HL-60 (cell line): ENCODE results near the gene SPAG9.

Experiments
- DNase-seq, 2 experiments: peaks; one replicate each; pipeline ENCODE4 v3.0.0-alpha.2; 2010 to 2020; ENCODE audit warnings: low read depth in 1 of 2, low spot score in 1 of 2
- H3K27ac ChIP-seq: fragments of 250-450 bp; sonication (Bioruptor Pico); replicated peaks from 2 replicates; pipeline ENCODE4 v1.5.1; 2020; ENCODE audit warnings: mild to moderate bottlenecking, moderate library complexity
- H3K27me3 ChIP-seq: fragments of 250-450 bp; sonication (Bioruptor Pico); 2 replicates; pipeline ENCODE4 v1.5.1; 2021; ENCODE audit warnings: mild to moderate bottlenecking, moderate library complexity; ENCODE audit not compliant: insufficient read depth, poor library complexity, severe bottlenecking
- H3K4me3 ChIP-seq: replicated peaks from 2 replicates; pipeline ENCODE4 v1.5.1; 2011; ENCODE audit warnings: mild to moderate bottlenecking, control low read depth, low read length; ENCODE audit not compliant: insufficient read depth
- GABPA ChIP-seq: IDR thresholded peaks from 2 replicates; pipeline ENCODE4 v1.6.1; 2012; ENCODE audit warnings: low read depth
- POLR2AphosphoS5 ChIP-seq: IDR thresholded peaks from 2 replicates; pipeline ENCODE4 v1.6.1; 2012; ENCODE audit warnings: low read depth
- SPI1 ChIP-seq: IDR thresholded peaks from 2 replicates; pipeline ENCODE4 v1.6.1; 2012; ENCODE audit warnings: low read depth, mild to moderate bottlenecking, borderline replicate concordance
- TF ChIP-seq, protein P1 (sequence below): IDR thresholded peaks from one replicate; pipeline ENCODE4 v1.5.1; 2011; ENCODE audit warnings: low read length, control low read depth, inconsistent platforms; ENCODE audit not compliant: insufficient read depth
- TF ChIP-seq, protein P2 (sequence below): IDR thresholded peaks from 2 replicates; pipeline ENCODE4 v1.6.1; 2012; ENCODE audit warnings: low read depth; ENCODE audit not compliant: insufficient replicate concordance

Gene SPAG9

DNA sequence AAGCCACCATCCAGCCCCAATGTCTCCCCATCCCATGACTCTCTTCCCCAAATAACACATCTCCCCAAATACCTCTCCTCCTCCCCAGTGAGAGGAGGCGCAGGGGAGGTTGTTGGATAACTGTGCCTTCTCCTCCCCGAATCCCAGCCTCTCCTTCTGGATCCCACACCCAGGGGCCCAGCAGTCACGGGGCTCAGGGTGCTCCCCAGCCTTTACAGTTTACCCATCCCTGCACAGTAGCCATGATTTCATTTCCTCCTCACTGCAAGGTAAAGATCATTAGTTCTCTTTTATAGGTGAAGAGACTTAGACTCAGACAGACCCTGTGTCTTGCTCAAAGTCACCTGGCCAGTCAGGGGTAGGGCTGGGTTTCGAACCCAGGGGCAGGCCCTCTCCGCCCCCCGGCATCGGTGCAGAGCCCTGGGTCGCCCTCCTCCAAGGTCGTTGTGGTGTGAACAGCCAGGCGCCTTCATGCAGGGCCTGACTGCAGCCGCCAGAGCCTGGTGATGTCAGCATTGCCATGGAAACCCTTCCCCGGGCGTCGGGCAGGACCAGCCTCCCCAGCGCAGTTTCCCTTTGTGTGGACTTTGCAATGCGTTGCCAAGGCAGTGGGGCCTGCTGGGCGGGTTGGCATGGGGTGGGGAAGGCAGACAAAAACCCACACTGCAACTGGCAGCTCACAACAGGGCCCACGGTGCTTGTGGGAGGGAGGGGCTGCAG lies 201.2 kb downstream of the SPAG9 start:
- TF ChIP-seq POLR2AphosphoS5, result no peak
- TF ChIP-seq, protein P1, sequence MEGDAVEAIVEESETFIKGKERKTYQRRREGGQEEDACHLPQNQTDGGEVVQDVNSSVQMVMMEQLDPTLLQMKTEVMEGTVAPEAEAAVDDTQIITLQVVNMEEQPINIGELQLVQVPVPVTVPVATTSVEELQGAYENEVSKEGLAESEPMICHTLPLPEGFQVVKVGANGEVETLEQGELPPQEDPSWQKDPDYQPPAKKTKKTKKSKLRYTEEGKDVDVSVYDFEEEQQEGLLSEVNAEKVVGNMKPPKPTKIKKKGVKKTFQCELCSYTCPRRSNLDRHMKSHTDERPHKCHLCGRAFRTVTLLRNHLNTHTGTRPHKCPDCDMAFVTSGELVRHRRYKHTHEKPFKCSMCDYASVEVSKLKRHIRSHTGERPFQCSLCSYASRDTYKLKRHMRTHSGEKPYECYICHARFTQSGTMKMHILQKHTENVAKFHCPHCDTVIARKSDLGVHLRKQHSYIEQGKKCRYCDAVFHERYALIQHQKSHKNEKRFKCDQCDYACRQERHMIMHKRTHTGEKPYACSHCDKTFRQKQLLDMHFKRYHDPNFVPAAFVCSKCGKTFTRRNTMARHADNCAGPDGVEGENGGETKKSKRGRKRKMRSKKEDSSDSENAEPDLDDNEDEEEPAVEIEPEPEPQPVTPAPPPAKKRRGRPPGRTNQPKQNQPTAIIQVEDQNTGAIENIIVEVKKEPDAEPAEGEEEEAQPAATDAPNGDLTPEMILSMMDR, result no peak
- no peak for TF ChIP-seq GABPA
- no peak for TF ChIP-seq SPI1
- TF ChIP-seq, protein P2, sequence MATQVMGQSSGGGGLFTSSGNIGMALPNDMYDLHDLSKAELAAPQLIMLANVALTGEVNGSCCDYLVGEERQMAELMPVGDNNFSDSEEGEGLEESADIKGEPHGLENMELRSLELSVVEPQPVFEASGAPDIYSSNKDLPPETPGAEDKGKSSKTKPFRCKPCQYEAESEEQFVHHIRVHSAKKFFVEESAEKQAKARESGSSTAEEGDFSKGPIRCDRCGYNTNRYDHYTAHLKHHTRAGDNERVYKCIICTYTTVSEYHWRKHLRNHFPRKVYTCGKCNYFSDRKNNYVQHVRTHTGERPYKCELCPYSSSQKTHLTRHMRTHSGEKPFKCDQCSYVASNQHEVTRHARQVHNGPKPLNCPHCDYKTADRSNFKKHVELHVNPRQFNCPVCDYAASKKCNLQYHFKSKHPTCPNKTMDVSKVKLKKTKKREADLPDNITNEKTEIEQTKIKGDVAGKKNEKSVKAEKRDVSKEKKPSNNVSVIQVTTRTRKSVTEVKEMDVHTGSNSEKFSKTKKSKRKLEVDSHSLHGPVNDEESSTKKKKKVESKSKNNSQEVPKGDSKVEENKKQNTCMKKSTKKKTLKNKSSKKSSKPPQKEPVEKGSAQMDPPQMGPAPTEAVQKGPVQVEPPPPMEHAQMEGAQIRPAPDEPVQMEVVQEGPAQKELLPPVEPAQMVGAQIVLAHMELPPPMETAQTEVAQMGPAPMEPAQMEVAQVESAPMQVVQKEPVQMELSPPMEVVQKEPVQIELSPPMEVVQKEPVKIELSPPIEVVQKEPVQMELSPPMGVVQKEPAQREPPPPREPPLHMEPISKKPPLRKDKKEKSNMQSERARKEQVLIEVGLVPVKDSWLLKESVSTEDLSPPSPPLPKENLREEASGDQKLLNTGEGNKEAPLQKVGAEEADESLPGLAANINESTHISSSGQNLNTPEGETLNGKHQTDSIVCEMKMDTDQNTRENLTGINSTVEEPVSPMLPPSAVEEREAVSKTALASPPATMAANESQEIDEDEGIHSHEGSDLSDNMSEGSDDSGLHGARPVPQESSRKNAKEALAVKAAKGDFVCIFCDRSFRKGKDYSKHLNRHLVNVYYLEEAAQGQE, result no peak
- H3K27me3 ChIP-seq, result no peaks in the 10 kb centered on the region
- H3K27ac ChIP-seq, result peak overlapping the region; percentile 55
- H3K4me3 ChIP-seq, result no peak overlapping the region
- DNase-seq, result peak in 1 of 2 experiments; percentile 74

DNA sequence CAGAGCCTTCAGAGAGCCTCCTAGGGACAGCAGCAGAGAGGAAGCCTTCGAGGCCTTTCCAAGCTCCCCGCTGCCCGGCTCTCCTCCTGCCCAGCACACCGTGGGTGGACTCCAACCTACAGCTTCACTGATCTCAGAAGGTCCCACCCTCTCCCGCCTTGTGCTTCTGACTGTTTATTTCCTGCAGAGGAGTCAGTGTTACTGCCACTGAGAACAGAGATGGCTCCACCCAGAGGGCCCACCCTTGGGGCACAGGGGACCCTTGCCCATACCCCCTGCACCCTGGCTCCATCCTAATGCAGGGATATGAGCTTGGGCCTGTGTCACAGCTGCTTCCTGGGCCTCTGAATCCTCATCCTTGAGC lies 201.8 kb downstream of the SPAG9 start:
- no peaks in the 10 kb centered on the region for H3K27me3 ChIP-seq
- H3K4me3 ChIP-seq, result no peak overlapping the region
- H3K27ac ChIP-seq, result peak overlapping the region; percentile 55
- no peak for TF ChIP-seq SPI1
- TF ChIP-seq, protein P2, result no peak
- no peak for DNase-seq

DNA sequence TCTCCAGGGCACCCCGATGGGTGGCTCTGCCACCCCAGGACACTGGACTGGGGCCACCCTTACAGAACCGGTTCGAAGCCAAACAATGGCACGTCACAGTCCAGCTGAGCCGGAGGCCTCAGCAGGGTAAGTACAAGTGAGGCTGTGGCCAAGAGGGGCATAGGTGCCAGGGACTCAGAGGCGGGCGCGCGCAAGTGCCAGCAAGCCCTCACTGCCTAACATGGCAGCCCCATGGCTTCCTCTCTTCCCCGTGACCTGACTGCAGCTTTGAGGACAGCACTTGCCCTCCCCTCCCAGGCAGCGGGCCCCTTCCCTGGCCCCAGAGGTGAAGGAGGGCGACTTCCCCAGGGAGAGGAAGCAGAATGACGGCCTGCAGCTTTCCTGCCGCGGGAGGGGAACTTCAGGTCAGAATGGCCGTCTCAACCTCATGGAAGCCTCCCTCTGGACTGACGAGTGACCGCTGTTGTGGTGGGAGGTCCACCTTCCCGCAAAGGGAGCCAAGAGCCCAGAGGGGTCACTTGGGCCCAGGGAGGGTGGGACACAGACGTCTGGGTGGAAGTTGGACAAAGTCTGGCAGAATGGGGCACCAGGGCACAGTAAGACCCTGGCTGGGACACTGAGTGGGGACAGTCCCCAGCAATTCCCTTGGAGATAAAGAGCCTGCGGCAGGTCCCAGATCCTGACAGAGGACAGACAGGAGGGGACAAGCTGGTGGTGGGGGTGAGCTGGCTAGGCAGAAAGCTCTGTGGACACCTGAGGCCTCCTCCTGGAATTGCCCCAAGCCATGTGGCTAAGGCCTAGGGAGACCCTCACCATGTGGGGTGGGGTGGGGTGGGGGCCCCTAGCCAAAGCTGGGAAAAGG lies 202.4 kb downstream of the SPAG9 start:
- Histone ChIP-seq H3K27ac (peak overlapping the region; percentile 55), H3K4me3 (no peak overlapping the region), H3K27me3 (no peaks in the 10 kb centered on the region)
- peak; percentile 50; the same call in 1 of the 2 replicates for TF ChIP-seq SPI1
- TF ChIP-seq, protein P1, result no peak
- DNase-seq, result peak; percentile 55

DNA sequence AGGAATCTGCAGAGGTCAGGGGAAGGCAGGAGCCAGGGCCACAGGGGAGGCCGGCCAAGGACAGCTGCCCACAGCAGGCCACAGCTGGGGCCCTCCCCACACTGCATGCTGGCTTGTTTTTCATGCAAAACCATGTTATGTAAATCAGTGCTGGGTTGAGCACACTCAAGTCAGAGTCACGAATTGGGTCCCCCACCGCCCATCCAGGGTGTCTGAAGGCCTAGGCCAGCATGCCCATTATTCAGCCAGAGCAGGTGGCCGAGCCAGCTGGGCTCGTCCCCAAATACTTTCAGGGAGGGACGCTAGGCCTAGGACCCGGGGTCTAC lies 203.3 kb downstream of the SPAG9 start:
- DNase-seq, result no peak
- Histone ChIP-seq H3K4me3 (no peak overlapping the region), H3K27me3 (no peaks in the 10 kb centered on the region), H3K27ac (no peak overlapping the region)
- TF ChIP-seq SPI1, result no peak
- TF ChIP-seq, protein P2, result no peak
- TF ChIP-seq POLR2AphosphoS5, result no peak
- TF ChIP-seq, protein P1, result no peak
- TF ChIP-seq GABPA, result no peak
